GM19099 (cell line): ENCODE data around the gene SNX27.

Experiments
- POLR2A ChIP-seq: IDR thresholded peaks from 3 replicates; pipeline ENCODE4 v1.6.1; 2011; ENCODE audit warnings: low read depth; ENCODE audit not compliant: insufficient read length; ENCODE audit errors: extremely low read depth

The SNX27 gene

DNA sequence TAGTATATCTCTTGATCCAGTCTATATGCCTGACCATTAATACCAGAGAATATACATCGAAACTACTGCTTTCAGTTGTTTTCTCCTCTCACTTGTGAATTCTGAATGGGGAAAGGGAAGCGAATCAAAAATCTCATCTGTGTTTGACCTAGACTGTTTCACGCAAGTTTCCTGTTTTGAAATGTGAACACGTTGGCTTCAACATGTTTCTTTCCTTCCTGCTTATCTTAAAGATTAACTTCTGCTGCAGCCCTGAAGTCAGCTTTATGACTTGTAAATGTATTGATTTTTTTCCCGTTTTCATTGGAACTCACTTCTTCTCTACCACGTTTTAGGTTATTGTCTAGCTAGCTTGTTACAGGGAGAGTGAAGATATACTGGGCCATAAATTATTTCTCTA is 49.9 kb downstream of the SNX27 start:
- TF ChIP-seq POLR2A = no peak

DNA sequence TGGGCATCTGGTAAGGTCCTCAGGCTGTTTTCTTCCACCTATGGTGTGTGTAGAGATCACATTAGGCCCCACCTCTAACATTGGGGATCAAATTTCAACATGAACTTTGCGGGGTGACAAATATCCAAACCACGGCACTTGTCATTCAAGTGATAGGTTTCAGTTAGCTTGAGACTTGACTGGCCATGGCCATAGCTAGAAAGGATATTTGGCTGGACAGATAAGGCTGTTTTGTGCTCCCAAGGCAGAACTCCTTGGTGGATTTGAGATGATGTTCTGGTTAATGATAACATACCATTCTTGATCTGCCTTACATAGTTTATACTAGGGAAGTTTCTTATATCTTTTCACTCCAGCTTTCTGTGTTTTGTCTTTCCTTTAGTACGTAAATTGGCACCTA is 56.2 kb downstream of the SNX27 start:
- no peak for TF ChIP-seq POLR2A

GRCh38 chr1:151673407-151673806 is 61.6 kb downstream of the SNX27 start:
- no peak for TF ChIP-seq POLR2A

GRCh38 chr1:151680391-151680790 is 68.5 kb downstream of the SNX27 start:
- TF ChIP-seq POLR2A = no peak

GRCh38 chr1:151680826-151681225 is 69.0 kb downstream of the SNX27 start:
- TF ChIP-seq POLR2A = no peak

GRCh38 chr1:151681923-151682322 is 70.1 kb downstream of the SNX27 start:
- no peak for TF ChIP-seq POLR2A

DNA sequence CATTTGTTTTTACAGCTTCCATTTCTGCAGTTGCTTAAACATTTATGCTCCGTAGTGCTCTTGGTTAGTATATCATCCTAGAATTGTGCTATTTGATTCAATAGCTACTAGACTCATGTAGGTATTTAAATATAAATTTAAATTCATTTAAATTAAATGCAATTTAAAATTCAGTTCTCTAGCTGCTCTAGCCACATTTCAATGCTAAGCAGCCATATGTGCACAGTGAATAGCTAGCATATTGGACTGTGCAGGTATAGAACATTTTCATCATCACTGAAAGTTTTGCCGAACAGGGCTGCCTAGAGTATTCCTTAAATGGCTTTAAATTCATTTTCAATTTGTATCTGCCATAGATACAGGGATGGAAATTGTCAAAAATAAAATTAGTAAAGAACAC is 72.3 kb downstream of the SNX27 start:
- no peak for TF ChIP-seq POLR2A

DNA sequence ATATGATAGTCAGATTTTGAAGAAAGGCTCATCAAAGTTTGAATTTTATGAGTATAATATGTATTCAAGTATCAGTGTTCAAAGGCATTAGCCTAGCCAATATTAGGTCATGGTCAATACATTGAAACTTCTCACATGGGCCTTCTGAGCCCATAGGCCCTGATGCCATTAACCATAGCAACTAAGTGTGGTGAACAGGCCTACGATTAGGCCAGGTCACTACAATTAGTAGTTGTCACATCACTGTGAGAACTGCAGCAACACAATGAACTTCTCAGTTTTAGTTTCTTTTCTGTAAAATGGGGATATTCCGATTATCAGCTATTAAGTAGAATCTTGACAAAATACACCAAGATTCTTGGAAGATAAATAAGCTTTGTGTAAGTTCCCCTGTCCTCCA is 74.7 kb downstream of the SNX27 start:
- TF ChIP-seq POLR2A = no peak

GRCh38 chr1:151689494-151689893 is 77.6 kb downstream of the SNX27 start:
- no peak for TF ChIP-seq POLR2A

GRCh38 chr1:151692226-151692625 is 80.4 kb downstream of the SNX27 start:
- TF ChIP-seq POLR2A = no peak

- no peak for TF ChIP-seq POLR2A
Observed at GRCh38 chr1:151693057-151693651, 81.3 kb downstream of the SNX27 start.

DNA sequence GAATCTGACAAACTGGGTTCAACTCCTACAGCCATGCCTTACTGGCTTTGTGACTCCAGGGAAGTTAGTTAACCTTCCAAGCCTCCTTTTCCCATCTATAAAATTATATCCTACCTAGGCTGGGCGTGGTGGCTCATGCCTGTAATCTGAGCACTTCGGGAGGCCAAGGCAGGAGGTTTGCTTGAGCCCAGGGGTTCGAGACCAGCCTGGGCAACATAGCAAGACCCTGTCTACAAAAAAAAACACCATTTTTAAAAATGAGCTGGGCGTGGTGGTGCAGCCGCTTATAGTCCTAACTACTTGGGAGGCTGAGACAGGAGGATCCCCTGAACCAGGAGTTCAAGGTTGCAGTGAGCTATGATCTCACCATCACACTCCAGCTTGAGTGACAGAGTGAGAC is 89.7 kb downstream of the SNX27 start:
- no peak for TF ChIP-seq POLR2A

GRCh38 chr1:151702936-151703335 is 91.1 kb downstream of the SNX27 start:
- TF ChIP-seq POLR2A = no peak

- TF ChIP-seq POLR2A = no peak
Observed at GRCh38 chr1:151703813-151704212, 92.0 kb downstream of the SNX27 start.

- TF ChIP-seq POLR2A = no peak
Observed at GRCh38 chr1:151704246-151704645, 92.4 kb downstream of the SNX27 start.

- no peak for TF ChIP-seq POLR2A
Observed at GRCh38 chr1:151705146-151705545, 93.3 kb downstream of the SNX27 start.

DNA sequence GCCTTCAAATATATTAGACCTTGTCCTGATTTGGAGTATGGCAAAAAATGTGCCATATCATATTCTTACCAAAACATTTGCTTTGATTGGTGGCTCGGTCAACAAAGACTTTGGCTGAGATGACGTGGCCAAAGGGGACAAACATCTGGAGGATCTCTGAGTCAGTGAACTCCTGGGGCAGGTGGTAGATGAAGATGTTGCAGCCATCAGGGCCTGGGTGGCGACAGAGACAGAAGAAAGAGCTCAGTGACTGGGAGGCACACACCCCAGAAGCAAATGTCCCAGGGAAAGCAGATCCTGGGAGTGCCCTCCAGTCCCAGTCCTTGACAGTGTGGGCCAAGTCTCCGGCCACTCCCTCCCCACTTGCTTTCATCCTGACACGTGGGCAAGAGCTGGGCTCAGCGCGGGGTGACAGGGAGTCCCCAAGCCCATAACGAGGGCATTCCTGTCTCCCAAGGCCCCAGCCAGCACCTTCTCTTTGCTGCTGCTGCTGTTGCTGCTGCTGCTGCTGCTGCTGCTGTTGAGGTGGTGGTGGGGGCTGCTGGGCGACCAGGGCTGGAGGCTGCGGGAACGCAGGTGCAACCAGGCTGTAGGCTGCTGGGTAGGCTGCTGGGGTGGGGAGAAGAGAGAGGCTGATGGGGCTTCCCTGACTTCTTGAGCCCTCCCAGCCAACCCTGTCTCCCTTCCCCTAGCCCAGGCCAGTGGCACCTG is 94.1 kb downstream of the SNX27 start:
- no peak for TF ChIP-seq POLR2A
